Neural progenitor cell (in vitro differentiated cells): ENCODE results near the gene HYAL3. TPM values are rescaled to one million over a fixed set of nuclear protein-coding genes. Genes with fewer than 3 reads are reported as not detected.

Source experiments
- DNase-seq: peaks from one replicate; pipeline ENCODE4 v3.0.0-alpha.2; 2016; ENCODE audit warnings: low spot score
- H2AFZ ChIP-seq: fragments of 200-600 bp; sonication (generic); replicated peaks from 2 replicates; pipeline ENCODE4 v1.6.1; 2016; ENCODE audit warnings: antibody characterized with exemption
- H3F3A ChIP-seq: fragments of 200-600 bp; sonication (generic); 2 replicates; pipeline ENCODE4 v1.6.1; 2016; ENCODE audit warnings: antibody characterized with exemption, low read depth
- H3K27ac ChIP-seq: fragments of 200-600 bp; sonication (generic); 2 replicates; pipeline ENCODE4 v1.5.1; 2016; ENCODE audit warnings: mild to moderate bottlenecking
- H3K27me3 ChIP-seq: fragments of 200-600 bp; sonication (generic); 2 replicates; pipeline ENCODE4 v1.6.1; 2016; ENCODE audit warnings: mild to moderate bottlenecking, moderate library complexity
- H3K36me3 ChIP-seq: fragments of 200-600 bp; sonication (generic); 2 replicates; pipeline ENCODE4 v1.5.1; 2016
- H3K4me1 ChIP-seq: fragments of 200-600 bp; sonication (generic); 2 replicates; pipeline ENCODE4 v1.6.1; 2016; ENCODE audit warnings: mixed run types
- H3K4me2 ChIP-seq: fragments of 200-600 bp; sonication (generic); 2 replicates; pipeline ENCODE4 v1.6.1; 2016
- H3K4me3 ChIP-seq: fragments of 200-600 bp; sonication (generic); 2 replicates; pipeline ENCODE4 v1.5.1; 2016
- H3K79me2 ChIP-seq: fragments of 200-600 bp; sonication (generic); 2 replicates; pipeline ENCODE4 v1.6.1; 2016; ENCODE audit warnings: low read depth
- H3K9ac ChIP-seq: fragments of 200-600 bp; sonication (generic); 2 replicates; pipeline ENCODE4 v1.6.1; 2016
- H3K9me3 ChIP-seq: fragments of 200-600 bp; sonication (generic); 2 replicates; pipeline ENCODE4 v1.5.1; 2016; ENCODE audit warnings: low read depth
- H4K20me1 ChIP-seq: fragments of 200-600 bp; sonication (generic); 2 replicates; pipeline ENCODE4 v1.6.1; 2016; ENCODE audit warnings: low read depth
- H3K27ac Mint-ChIP-seq: 3 replicates; pipeline ENCODE4 v1.8.0; 2021; ENCODE audit warnings: mixed read lengths
- H3K27me3 Mint-ChIP-seq: 2 replicates; pipeline ENCODE4 v1.8.0; 2022; ENCODE audit warnings: low read depth, mild to moderate bottlenecking, inconsistent platforms, moderate library complexity, mixed read lengths; ENCODE audit not compliant: insufficient read depth
- H3K36me3 Mint-ChIP-seq: 3 replicates; pipeline ENCODE4 v1.8.0; 2021; ENCODE audit warnings: mixed read lengths
- H3K4me1 Mint-ChIP-seq: 3 replicates; pipeline ENCODE4 v1.8.0; 2021; ENCODE audit warnings: mixed read lengths
- H3K4me3 Mint-ChIP-seq: 3 replicates; pipeline ENCODE4 v1.8.0; 2021; ENCODE audit warnings: mild to moderate bottlenecking, moderate library complexity, mixed read lengths
- H3K9me3 Mint-ChIP-seq: 3 replicates; pipeline ENCODE4 v1.8.0; 2020; ENCODE audit warnings: mixed read lengths
- CTCF ChIP-seq: fragments of 200-600 bp; sonication (generic); IDR thresholded peaks from 2 replicates; pipeline ENCODE4 v1.5.1; 2017; ENCODE audit warnings: antibody characterized with exemption, mild to moderate bottlenecking
- EZH2 ChIP-seq: fragments of 200-600 bp; sonication (generic); IDR thresholded peaks from 2 replicates; pipeline ENCODE4 v1.6.1; 2017; ENCODE audit warnings: antibody characterized with exemption, mild to moderate bottlenecking, moderate library complexity
- EZH2phosphoT487 ChIP-seq: fragments of 200-600 bp; sonication (generic); IDR thresholded peaks from 2 replicates; pipeline ENCODE4 v1.6.1; 2017; ENCODE audit warnings: antibody characterized with exemption
- total RNA-seq: library from RNA; depleted of rRNA; stranded (reverse); fragments of >200 nt; gene quantifications from 2 replicates; pipeline ENCODE4 v1.2.3, GENCODE V29; 2015; ENCODE audit warnings: low replicate concordance

HYAL3 gene
- total RNA-seq, 1 donor from 2014 or later: 2.2 TPM

- TF ChIP-seq EZH2 (no peak), CTCF (peak; percentile 76)
- H3K79me2 ChIP-seq: peaks cover 40% of the 10 kb centered on the region
- H3K27me3 ChIP-seq: no peaks in the 10 kb centered on the region
- peaks cover 36% of the 10 kb centered on the region for H4K20me1 ChIP-seq
- Mint-ChIP-seq H3K27me3 (peaks cover 4% of the 10 kb centered on the region), H3K9me3 (no peaks in the 10 kb centered on the region), H3K4me1 (peaks cover 47% of the 10 kb centered on the region), H3K27ac (peak overlapping the region; percentile 100), H3K36me3 (peaks cover 22% of the 10 kb centered on the region), H3K4me3 (peak overlapping the region; percentile 88)
- peak; percentile 97 for DNase-seq
- no peaks in the 10 kb centered on the region for H3K36me3 ChIP-seq
- H3K4me3 ChIP-seq: peak overlapping the region; percentile 84
- peak overlapping the region; percentile 91 for H3K9ac ChIP-seq
- peak overlapping the region; percentile 88 for H3K4me2 ChIP-seq
- peaks cover 28% of the 10 kb centered on the region for H3K4me1 ChIP-seq
- H3K27ac ChIP-seq: peak overlapping the region; percentile 99
- H2AFZ ChIP-seq: peak overlapping the region; percentile 95
- H3K9me3 ChIP-seq: no peaks in the 10 kb centered on the region
- H3F3A ChIP-seq: peaks cover 35% of the 10 kb centered on the region
Observed at GRCh38 chr3:50321336-50322114, 22.3 kb upstream of the HYAL3 start.

- H3K9me3 ChIP-seq: no peaks in the 10 kb centered on the region
- peaks cover 36% of the 10 kb centered on the region for H4K20me1 ChIP-seq
- H3K27ac ChIP-seq: peak overlapping the region; percentile 99
- H3K27me3 Mint-ChIP-seq: peaks cover 4% of the 10 kb centered on the region
- H3K27ac Mint-ChIP-seq: peak overlapping the region; percentile 98
- TF ChIP-seq EZH2: no peak
- no peak for TF ChIP-seq CTCF
- TF ChIP-seq EZH2phosphoT487: no peak
- H3K27me3 ChIP-seq: no peaks in the 10 kb centered on the region
- peak overlapping the region; percentile 95 for H2AFZ ChIP-seq
- peaks cover 26% of the 10 kb centered on the region for H3K36me3 Mint-ChIP-seq
- H3K9me3 Mint-ChIP-seq: no peaks in the 10 kb centered on the region
- H3K4me2 ChIP-seq: peak overlapping the region; percentile 88
- peaks cover 28% of the 10 kb centered on the region for H3K4me1 ChIP-seq
- H3K4me1 Mint-ChIP-seq: peaks cover 49% of the 10 kb centered on the region
- H3K36me3 ChIP-seq: no peaks in the 10 kb centered on the region
- DNase-seq: peak; percentile 97
- H3K4me3 Mint-ChIP-seq: peak overlapping the region; percentile 99
- H3K4me3 ChIP-seq: peak overlapping the region; percentile 84
- H3K9ac ChIP-seq: peak overlapping the region; percentile 91
- peaks cover 35% of the 10 kb centered on the region for H3F3A ChIP-seq
- peaks cover 37% of the 10 kb centered on the region for H3K79me2 ChIP-seq
Observed at GRCh38 chr3:50320853-50321335, 21.7 kb upstream of the HYAL3 start.

- Histone ChIP-seq H3K27ac (no peak overlapping the region), H2AFZ (no peak overlapping the region), H4K20me1 (peaks cover 36% of the 10 kb centered on the region), H3K4me3 (peak overlapping the region; percentile 84), H3F3A (peaks cover 32% of the 10 kb centered on the region), H3K9me3 (no peaks in the 10 kb centered on the region), H3K36me3 (no peaks in the 10 kb centered on the region), H3K79me2 (peaks cover 37% of the 10 kb centered on the region), H3K27me3 (no peaks in the 10 kb centered on the region), H3K4me1 (peaks cover 28% of the 10 kb centered on the region), H3K9ac (no peak overlapping the region), H3K4me2 (peak overlapping the region; percentile 88)
- TF ChIP-seq EZH2phosphoT487 (no peak), CTCF (no peak), EZH2 (no peak)
- Mint-ChIP-seq H3K4me1 (peaks cover 49% of the 10 kb centered on the region), H3K36me3 (peaks cover 31% of the 10 kb centered on the region), H3K27me3 (peaks cover 4% of the 10 kb centered on the region), H3K4me3 (peak overlapping the region; percentile 99), H3K27ac (peak overlapping the region; percentile 98), H3K9me3 (no peaks in the 10 kb centered on the region)
- DNase-seq: no peak
Observed at GRCh38 chr3:50319894-50320625, 20.9 kb upstream of the HYAL3 start.
